NCI-H345 treated with DMSO at 0.1 percent for 48 hours (cell line): Measurements from ENCODE around the gene CRTC1.

ENCODE experiments used
- DNase-seq: peaks from one replicate; lab custom pipeline; 2025; ENCODE audit not compliant: unreplicated experiment; lab: John Stamatoyannopoulos, UW

Gene CRTC1

GRCh38 chr19:18699403-18700054, 16.0 kb downstream of the CRTC1 start:
- no peak for DNase-seq

- DNase-seq, result no peak
These were observed 17.2 kb downstream of the CRTC1 start for GRCh38 chr19:18700501-18701249.

GRCh38 chr19:18701250-18701608, 17.7 kb downstream of the CRTC1 start:
- no peak for DNase-seq

- no peak for DNase-seq
These were observed 20.6 kb downstream of the CRTC1 start for GRCh38 chr19:18704054-18704453.

GRCh38 chr19:18704971-18705370, 21.5 kb downstream of the CRTC1 start:
- DNase-seq, result no peak

- DNase-seq, result peak; percentile 31
These were observed 25.2 kb downstream of the CRTC1 start for GRCh38 chr19:18708452-18709231.

GRCh38 chr19:18709546-18709945, 26.1 kb downstream of the CRTC1 start:
- DNase-seq, result no peak

- no peak for DNase-seq
These were observed 26.7 kb downstream of the CRTC1 start for GRCh38 chr19:18710186-18710585.

- no peak for DNase-seq
These were observed 27.7 kb downstream of the CRTC1 start for GRCh38 chr19:18710996-18711751.

GRCh38 chr19:18711893-18712292, 28.4 kb downstream of the CRTC1 start:
- no peak for DNase-seq

- no peak for DNase-seq
These were observed 29.5 kb downstream of the CRTC1 start for GRCh38 chr19:18712981-18713380.

GRCh38 chr19:18713550-18714117, 30.2 kb downstream of the CRTC1 start:
- no peak for DNase-seq

GRCh38 chr19:18715416-18715815, 31.9 kb downstream of the CRTC1 start:
- DNase-seq, result no peak

GRCh38 chr19:18716857-18717256, 33.4 kb downstream of the CRTC1 start:
- DNase-seq, result no peak

GRCh38 chr19:18717601-18718000, 34.1 kb downstream of the CRTC1 start:
- DNase-seq, result no peak

- DNase-seq, result no peak
These were observed 34.6 kb downstream of the CRTC1 start for GRCh38 chr19:18718015-18718526.

GRCh38 chr19:18718846-18719458, 35.5 kb downstream of the CRTC1 start:
- DNase-seq, result no peak

- no peak for DNase-seq
These were observed 36.1 kb downstream of the CRTC1 start for GRCh38 chr19:18719541-18719940.

- no peak for DNase-seq
These were observed 40.4 kb downstream of the CRTC1 start for GRCh38 chr19:18723871-18724377.
